H9 (cell line): Measurements from ENCODE around the gene EBP. TPM values are rescaled to one million over a fixed set of nuclear protein-coding genes. Genes with fewer than 3 reads are reported as not detected.

Source experiments
- DNase-seq: peaks from one replicate; pipeline ENCODE4 v3.0.0-alpha.2; 2017
- H2AFZ ChIP-seq: one replicate; pipeline ENCODE4 v1.6.1; 2013; ENCODE audit warnings: mild to moderate bottlenecking, low read length, control low read depth, moderate library complexity
- H2AK5ac ChIP-seq: 2 replicates; pipeline ENCODE4 v1.6.1; 2013; ENCODE audit warnings: low read length, control low read depth, mixed read lengths; ENCODE audit not compliant: insufficient read length
- H2BK120ac ChIP-seq: one replicate; pipeline ENCODE4 v1.6.1; 2013; ENCODE audit warnings: low read depth, mild to moderate bottlenecking, low read length, control low read depth, inconsistent platforms; ENCODE audit not compliant: poor library complexity, severe bottlenecking
- H2BK12ac ChIP-seq: 2 replicates; pipeline ENCODE4 v1.6.1; 2013; ENCODE audit warnings: low read length, control low read depth, mixed read lengths, low read depth; ENCODE audit not compliant: insufficient read length
- H2BK15ac ChIP-seq: 2 replicates; pipeline ENCODE4 v1.6.1; 2013; ENCODE audit warnings: low read depth, low read length, control low read depth
- H2BK20ac ChIP-seq: one replicate; pipeline ENCODE4 v1.6.1; 2013; ENCODE audit warnings: low read depth, mild to moderate bottlenecking, low read length, control low read depth, inconsistent platforms; ENCODE audit not compliant: poor library complexity, severe bottlenecking
- H2BK5ac ChIP-seq: 2 replicates; pipeline ENCODE4 v1.6.1; 2013; ENCODE audit warnings: low read length, control low read depth, mixed read lengths; ENCODE audit not compliant: insufficient read length
- H3K14ac ChIP-seq: 2 replicates; pipeline ENCODE4 v1.6.1; 2013; ENCODE audit warnings: low read length, control low read depth; ENCODE audit not compliant: insufficient read depth
- H3K18ac ChIP-seq: 2 replicates; pipeline ENCODE4 v1.6.1; 2013; ENCODE audit warnings: low read depth, mild to moderate bottlenecking, mixed read lengths, low read length, control low read depth; ENCODE audit not compliant: insufficient read length
- H3K23ac ChIP-seq: 2 replicates; pipeline ENCODE4 v1.6.1; 2013; ENCODE audit warnings: low read length, control low read depth, mixed read lengths, low read depth; ENCODE audit not compliant: insufficient read length
- H3K23me2 ChIP-seq: 2 replicates; pipeline ENCODE4 v1.6.1; 2013; ENCODE audit warnings: low read depth, mild to moderate bottlenecking, mixed read lengths, low read length, control low read depth; ENCODE audit not compliant: insufficient read length, poor library complexity, severe bottlenecking
- H3K27ac ChIP-seq: 2 replicates; pipeline ENCODE4 v1.5.1; 2013; ENCODE audit warnings: low read length, control low read depth, mixed read lengths, low read depth; ENCODE audit not compliant: insufficient read length
- H3K27me3 ChIP-seq: 2 replicates; pipeline ENCODE4 v1.6.1; 2013; ENCODE audit warnings: low read length, control low read depth, inconsistent platforms; ENCODE audit not compliant: insufficient read depth
- H3K4ac ChIP-seq: 2 replicates; pipeline ENCODE4 v1.6.1; 2013; ENCODE audit warnings: low read depth, mild to moderate bottlenecking, control low read depth, inconsistent platforms, low read length, moderate library complexity
- H3K4me1 ChIP-seq: 2 replicates; pipeline ENCODE4 v1.6.1; 2013; ENCODE audit warnings: low read length, control low read depth, inconsistent platforms; ENCODE audit not compliant: insufficient read depth
- H3K4me2 ChIP-seq: 2 replicates; pipeline ENCODE4 v1.6.1; 2013; ENCODE audit warnings: low read length, control low read depth, mixed read lengths; ENCODE audit not compliant: insufficient read length, insufficient read depth
- H3K56ac ChIP-seq: 2 replicates; pipeline ENCODE4 v1.6.1; 2013; ENCODE audit warnings: low read depth, mild to moderate bottlenecking, mixed read lengths, low read length, control low read depth; ENCODE audit not compliant: insufficient read length
- H3K79me1 ChIP-seq: 2 replicates; pipeline ENCODE4 v1.6.1; 2013; ENCODE audit warnings: low read depth, mild to moderate bottlenecking, moderate library complexity, low read length, control low read depth, inconsistent platforms; ENCODE audit not compliant: insufficient read depth, poor library complexity, severe bottlenecking
- H3K79me2 ChIP-seq: 2 replicates; pipeline ENCODE4 v1.6.1; 2013; ENCODE audit warnings: low read length, control low read depth, inconsistent platforms; ENCODE audit not compliant: insufficient read depth
- H3K9ac ChIP-seq: 2 replicates; pipeline ENCODE4 v1.6.1; 2013; ENCODE audit warnings: low read length, control low read depth, mixed read lengths; ENCODE audit not compliant: insufficient read length; ENCODE audit errors: extremely low read depth
- H3K9me3 ChIP-seq: one replicate; pipeline ENCODE4 v1.6.1; 2013; ENCODE audit warnings: low read depth, low read length, inconsistent platforms; ENCODE audit not compliant: control insufficient read depth
- H3T11ph ChIP-seq: one replicate; pipeline ENCODE4 v1.6.1; 2013; ENCODE audit warnings: mild to moderate bottlenecking, low read length, control low read depth, inconsistent platforms
- H4K20me1 ChIP-seq: one replicate; pipeline ENCODE4 v1.6.1; 2013; ENCODE audit not compliant: control insufficient read depth, insufficient read length, insufficient read depth
- H4K5ac ChIP-seq: 2 replicates; pipeline ENCODE4 v1.6.1; 2013; ENCODE audit warnings: low read depth, mild to moderate bottlenecking, mixed read lengths, low read length, control low read depth; ENCODE audit not compliant: insufficient read length
- H4K8ac ChIP-seq: replicated peaks from 2 replicates; pipeline ENCODE4 v1.6.1; 2013; ENCODE audit warnings: low read length, control low read depth, mixed read lengths, low read depth; ENCODE audit not compliant: insufficient read length
- H4K91ac ChIP-seq: 2 replicates; pipeline ENCODE4 v1.6.1; 2013; ENCODE audit warnings: low read depth, mild to moderate bottlenecking, moderate library complexity, mixed read lengths, low read length, control low read depth; ENCODE audit not compliant: insufficient read length
- H3K27ac Mint-ChIP-seq, 3 experiments: 2 replicates in 2 of 3; 3 replicates in 1 of 3; pipeline ENCODE4 v1.8.0; 2020 to 2021; ENCODE audit warnings: mixed read lengths in 3 of 3, mild to moderate bottlenecking in 1 of 3, moderate library complexity in 1 of 3
- H3K27me3 Mint-ChIP-seq: 2 replicates; pipeline ENCODE4 v1.8.0; 2021; ENCODE audit warnings: low read depth, mild to moderate bottlenecking, moderate library complexity, mixed read lengths
- H3K36me3 Mint-ChIP-seq, 3 experiments: 2 replicates in 2 of 3; 3 replicates in 1 of 3; pipeline ENCODE4 v1.8.0; 2020 to 2021; ENCODE audit warnings: low read depth in 3 of 3, mixed read lengths in 3 of 3; ENCODE audit not compliant: insufficient read depth in 1 of 3
- H3K4me1 Mint-ChIP-seq, 2 experiments: 2 replicates each; pipeline ENCODE4 v1.8.0; 2020; ENCODE audit warnings: mixed read lengths in 2 of 2
- H3K4me3 Mint-ChIP-seq, 2 experiments: 2 replicates in 1 of 2; 3 replicates in 1 of 2; pipeline ENCODE4 v1.8.0; 2020 to 2021; ENCODE audit warnings: mild to moderate bottlenecking in 2 of 2, mixed read lengths in 2 of 2, moderate library complexity in 1 of 2
- H3K9me3 Mint-ChIP-seq, 2 experiments: 2 replicates in 1 of 2; 3 replicates in 1 of 2; pipeline ENCODE4 v1.8.0; 2020; ENCODE audit warnings: mild to moderate bottlenecking in 2 of 2, mixed read lengths in 2 of 2, moderate library complexity in 1 of 2
- CTCF ChIP-seq: fragments of 200-600 bp; sonication (generic); conservative IDR thresholded peaks from 3 replicates; pipeline ENCODE4 v1.8.0; 2021; ENCODE audit warnings: antibody characterized with exemption, mild to moderate bottlenecking
- WGBS: extraction: QIAGEN DNeasy Blood & Tissue Kit; methylation state at CpG from one replicate; pipeline ENCODE4 v1.1.7; 2013; ENCODE audit warnings: missing lambda C conversion rate, low lambda C conversion rate, mixed read lengths; ENCODE audit not compliant: insufficient read length; ENCODE audit errors: extremely low coverage; 5-methylcytosine and 5-hydroxymethylcytosine counted together
- total RNA-seq: library from RNA; stranded (reverse); gene quantifications from 2 replicates; pipeline ENCODE4 v1.2.1, GENCODE V29; 2021

The EBP gene
- total RNA-seq, 1 experiment from 2014 or later, result 117 TPM

DNA sequence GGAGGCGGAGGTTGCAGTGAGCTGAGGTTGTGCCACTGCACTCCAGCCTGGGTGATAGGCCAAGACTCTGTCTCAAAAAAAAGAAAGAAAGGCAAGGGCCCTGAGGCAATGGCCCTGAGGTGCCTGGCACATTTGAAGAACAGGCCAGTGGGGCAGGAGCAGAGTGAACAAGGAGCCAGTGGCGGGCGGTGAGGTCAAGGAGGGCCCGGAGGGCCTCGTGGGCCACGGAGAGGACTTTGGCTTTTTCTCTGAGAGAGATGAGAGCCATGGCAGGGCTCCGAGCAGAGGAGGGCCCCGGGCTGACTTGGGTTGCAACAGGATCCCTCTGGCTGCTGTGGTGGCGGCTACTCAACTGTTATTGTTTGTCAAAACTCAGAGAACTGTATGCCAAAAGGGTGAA is 32.3 kb upstream of the EBP start:
- H3K9me3 ChIP-seq, result peaks cover 42% of the 10 kb centered on the region
- H3T11ph ChIP-seq, result no peak overlapping the region
- no peak overlapping the region for H3K14ac ChIP-seq
- 0 out of 4 replicates have a peak, but pooled peaks cover 0 to 2% of the 10 kb centered on the region in 2 experiments for H3K4me1 Mint-ChIP-seq
- H3K23ac ChIP-seq, result no peak overlapping the region
- H3K79me1 ChIP-seq, result no peaks in the 10 kb centered on the region
- no peak overlapping the region for H3K18ac ChIP-seq
- H3K4me3 Mint-ChIP-seq, result no peak overlapping the region
- H3K4ac ChIP-seq, result no peak overlapping the region
- H3K27ac Mint-ChIP-seq, result no peak overlapping the region
- H3K27ac ChIP-seq, result no peak overlapping the region
- H2BK12ac ChIP-seq, result no peak overlapping the region
- no peak overlapping the region for H3K4me2 ChIP-seq
- no peak for TF ChIP-seq CTCF
- peaks cover 5 to 18% (median 10%) of the 10 kb centered on the region in 3 experiments for H3K36me3 Mint-ChIP-seq
- H2BK5ac ChIP-seq, result no peak overlapping the region
- no peak overlapping the region for H2BK120ac ChIP-seq
- no peaks in the 10 kb centered on the region for H3K79me2 ChIP-seq
- no peaks in the 10 kb centered on the region for H4K20me1 ChIP-seq
- H3K9me3 Mint-ChIP-seq, result peaks cover 57 to 61% of the 10 kb centered on the region in 2 experiments
- no peaks in the 10 kb centered on the region for H3K27me3 ChIP-seq
- H3K56ac ChIP-seq, result no peak overlapping the region
- no peak overlapping the region for H2AFZ ChIP-seq
- H4K5ac ChIP-seq, result no peak overlapping the region
- H2BK15ac ChIP-seq, result no peak overlapping the region
- no peak overlapping the region for H3K9ac ChIP-seq
- H3K23me2 ChIP-seq, result no peaks in the 10 kb centered on the region
- no peak for DNase-seq
- no peak overlapping the region for H4K8ac ChIP-seq
- no peak overlapping the region for H2BK20ac ChIP-seq
- no peak overlapping the region for H4K91ac ChIP-seq
- H3K4me1 ChIP-seq, result no peaks in the 10 kb centered on the region
- H3K27me3 Mint-ChIP-seq, result peaks cover 3% of the 10 kb centered on the region; the same call in 1 of the 2 replicates
- WGBS, result no CpG with 5 or more reads among the region's 9 CpGs
- H2AK5ac ChIP-seq, result no peak overlapping the region
